ENCODE measurements around the gene RPL10L.

The RPL10L gene

GRCh38 chr14:46651526-46652144 lies at the start of gene RPL10L:
RPL10L (minus strand) TSS chr14:46651781; CDS start chr14:46651736, 45 bp downstream.
- DNase-seq (ENCODE audit: low read depth in 2 of 2), result no peak

- no peak for DNase-seq (ENCODE audit: low read depth in 2 of 2)
Measured at GRCh38 chr14:46691819-46692218, 40.2 kb upstream of the RPL10L start.

- DNase-seq (ENCODE audit: low read depth in 2 of 2), result no peak
Measured at GRCh38 chr14:46686652-46687051, 35.1 kb upstream of the RPL10L start.

GRCh38 chr14:46672128-46672527 lies 20.5 kb upstream of the RPL10L start:
- DNase-seq (ENCODE audit: low read depth in 2 of 2), result no peak

GRCh38 chr14:46663382-46663781 lies 11.8 kb upstream of the RPL10L start:
- no peak for DNase-seq (ENCODE audit: low read depth in 2 of 2)

GRCh38 chr14:46661728-46662127 lies 10.1 kb upstream of the RPL10L start:
- no peak for DNase-seq (ENCODE audit: low read depth in 2 of 2)

GRCh38 chr14:46653031-46653755 lies 1.6 kb upstream of the RPL10L start:
- no peak for DNase-seq (ENCODE audit: low read depth in 2 of 2)

GRCh38 chr14:46646796-46647195 lies 4.8 kb downstream of the RPL10L start:
- DNase-seq (ENCODE audit: low read depth in 2 of 2), result no peak

GRCh38 chr14:46626876-46627275 lies 24.7 kb downstream of the RPL10L start:
- no peak for DNase-seq (ENCODE audit: low read depth in 2 of 2)
